ENCODE data around the gene SRR.
"Not testable (repeated sequence)": the region's sequence is repeated elsewhere in the genome, so short reads cannot be mapped to it uniquely, and the experiment has no call there.

SRR gene
- 3.1 to 5.4 reads per million in 2 donors for total RNA-seq

GRCh38 chr17:2303204-2304188 is at the start of gene SRR, which contains the start of gene SMG6:
Gene SRR, plus strand, starts transcription at chr17:2303950. Its CDS starts 11,611 bp downstream, at chr17:2315561.
Gene SMG6, minus strand, starts transcription at chr17:2303785. Its CDS starts 65 bp downstream, at chr17:2303720.
- DNase-seq: peak; percentile 96

GRCh38 chr17:2258830-2259229 is 44.9 kb upstream of the SRR start:
- DNase-seq: not testable (repeated sequence)

- no peak for DNase-seq
Measured at GRCh38 chr17:2259769-2260536, 43.8 kb upstream of the SRR start.

GRCh38 chr17:2262135-2262587 is 41.6 kb upstream of the SRR start:
- DNase-seq: no peak

- DNase-seq: no peak
Measured at GRCh38 chr17:2263183-2264066, 40.3 kb upstream of the SRR start.

- no peak for DNase-seq
Measured at GRCh38 chr17:2264067-2264860, 39.5 kb upstream of the SRR start.

GRCh38 chr17:2265166-2265565 is 38.6 kb upstream of the SRR start:
- not testable (repeated sequence) for DNase-seq

- no peak for DNase-seq
Measured at GRCh38 chr17:2266045-2266864, 37.5 kb upstream of the SRR start.

GRCh38 chr17:2266865-2267228 is 36.9 kb upstream of the SRR start:
- no peak for DNase-seq

- no peak for DNase-seq
Measured at GRCh38 chr17:2267354-2267753, 36.4 kb upstream of the SRR start.

- no peak for DNase-seq
Measured at GRCh38 chr17:2271985-2272702, 31.6 kb upstream of the SRR start.

- no peak for DNase-seq
Measured at GRCh38 chr17:2274414-2274813, 29.3 kb upstream of the SRR start.

- no peak for DNase-seq
Measured at GRCh38 chr17:2275722-2276121, 28.0 kb upstream of the SRR start.

- no peak for DNase-seq
Measured at GRCh38 chr17:2277429-2278170, 26.1 kb upstream of the SRR start.

- DNase-seq: no peak
Measured at GRCh38 chr17:2279707-2280106, 24.0 kb upstream of the SRR start.

- DNase-seq: no peak
Measured at GRCh38 chr17:2282297-2282873, 21.4 kb upstream of the SRR start.

- no peak for DNase-seq
Measured at GRCh38 chr17:2283302-2283701, 20.4 kb upstream of the SRR start.

- no peak for DNase-seq
Measured at GRCh38 chr17:2289878-2290478, 13.8 kb upstream of the SRR start.

Data from activated gamma-delta T cell (primary cell).